MM.1S (cell line): ENCODE data around the gene SCAP.

Source experiments
- DNase-seq: peaks from one replicate; pipeline ENCODE4 v3.0.0-alpha.2; 2015
- H2AFZ ChIP-seq: fragments of 300-600 bp; sonication (generic); 2 replicates; pipeline ENCODE4 v1.6.0; 2016; ENCODE audit warnings: antibody characterized with exemption, low read length
- H3F3A ChIP-seq: fragments of 300-600 bp; sonication (generic); 2 replicates; pipeline ENCODE4 v1.6.1; 2016; ENCODE audit warnings: mild to moderate bottlenecking, antibody characterized with exemption, low read length, moderate library complexity, mixed read lengths; ENCODE audit not compliant: insufficient read depth
- H3K27ac ChIP-seq: fragments of 300-600 bp; sonication (generic); 2 replicates; pipeline ENCODE4 v1.5.1; 2016; ENCODE audit warnings: mild to moderate bottlenecking, low read length
- H3K27me3 ChIP-seq: fragments of 300-600 bp; sonication (generic); replicated peaks from 2 replicates; pipeline ENCODE4 v1.6.0; 2016; ENCODE audit warnings: low read length; ENCODE audit not compliant: insufficient read depth
- H3K36me3 ChIP-seq: fragments of 300-600 bp; sonication (generic); replicated peaks from 2 replicates; pipeline ENCODE4 v1.6.1; 2016; ENCODE audit warnings: mild to moderate bottlenecking, low read length, mixed read lengths; ENCODE audit not compliant: insufficient read depth
- H3K4me1 ChIP-seq: fragments of 300-600 bp; sonication (generic); 2 replicates; pipeline ENCODE4 v1.6.1; 2016; ENCODE audit warnings: low read length, mixed read lengths
- H3K4me2 ChIP-seq: fragments of 300-600 bp; sonication (generic); 2 replicates; pipeline ENCODE4 v1.6.0; 2016; ENCODE audit warnings: low read depth, low read length
- H3K4me3 ChIP-seq: fragments of 300-600 bp; sonication (generic); 2 replicates; pipeline ENCODE4 v1.5.1; 2016; ENCODE audit warnings: low read length, mixed read lengths
- H3K79me2 ChIP-seq: fragments of 300-600 bp; sonication (generic); 2 replicates; pipeline ENCODE4 v1.6.1; 2016; ENCODE audit warnings: mixed run types, low read length, mixed read lengths
- H3K9ac ChIP-seq: fragments of 300-600 bp; sonication (generic); 2 replicates; pipeline ENCODE4 v1.6.1; 2016; ENCODE audit warnings: low read length, mixed read lengths
- H3K9me2 ChIP-seq: fragments of 300-600 bp; sonication (generic); replicated peaks from 2 replicates; pipeline ENCODE4 v1.6.1; 2016; ENCODE audit warnings: mild to moderate bottlenecking, low read length, mixed read lengths; ENCODE audit not compliant: insufficient read depth
- H3K9me3 ChIP-seq: fragments of 300-600 bp; sonication (generic); replicated peaks from 2 replicates; pipeline ENCODE4 v1.6.1; 2016; ENCODE audit warnings: mild to moderate bottlenecking, low read length, mixed read lengths; ENCODE audit not compliant: insufficient read depth
- H4K20me1 ChIP-seq: fragments of 300-600 bp; sonication (generic); 2 replicates; pipeline ENCODE4 v1.6.1; 2016; ENCODE audit warnings: mild to moderate bottlenecking, low read length, moderate library complexity, mixed read lengths; ENCODE audit not compliant: insufficient read depth
- CTCF ChIP-seq: fragments of 300-600 bp; sonication (generic); IDR thresholded peaks from 2 replicates; pipeline ENCODE4 v1.5.1; 2016; ENCODE audit warnings: antibody characterized with exemption, low read length, mixed read lengths
- EZH2 ChIP-seq: fragments of 300-600 bp; sonication (generic); optimal IDR thresholded peaks from 2 replicates; pipeline ENCODE3; 2017; ENCODE audit warnings: low read depth, mild to moderate bottlenecking, antibody characterized with exemption, low read length, mixed read lengths
- EZH2phosphoT487 ChIP-seq: fragments of 300-600 bp; sonication (generic); IDR thresholded peaks from 2 replicates; pipeline ENCODE4 v1.6.1; 2018; ENCODE audit warnings: antibody characterized with exemption, low read length

Gene SCAP

GRCh38 chr3:47479826-47480160 is 4.1 kb upstream of the SCAP start:
- Histone ChIP-seq H3K27ac (no peak overlapping the region), H3K27me3 (no peaks in the 10 kb centered on the region), H3K9me2 (no peaks in the 10 kb centered on the region), H3K4me3 (no peak overlapping the region), H3K4me1 (peaks cover 3% of the 10 kb centered on the region; the same call in 1 of the 2 replicates), H3K36me3 (no peaks in the 10 kb centered on the region), H4K20me1 (no peaks in the 10 kb centered on the region), H3F3A (peaks cover 5% of the 10 kb centered on the region), H2AFZ (no peak overlapping the region), H3K79me2 (peaks cover 8% of the 10 kb centered on the region), H3K9ac (no peak overlapping the region), H3K9me3 (no peaks in the 10 kb centered on the region), H3K4me2 (no peak overlapping the region)
- DNase-seq: no peak
- no peak for TF ChIP-seq CTCF
- TF ChIP-seq EZH2phosphoT487: no peak
- TF ChIP-seq EZH2: no peak

- Histone ChIP-seq H4K20me1 (peaks cover 3% of the 10 kb centered on the region; the same call in 1 of the 2 replicates), H3F3A (peaks cover 6% of the 10 kb centered on the region), H3K27ac (no peak overlapping the region), H3K79me2 (peaks cover 26% of the 10 kb centered on the region), H3K9me2 (no peaks in the 10 kb centered on the region), H3K4me2 (no peak overlapping the region), H3K4me3 (no peak overlapping the region), H2AFZ (no peak overlapping the region), H3K9me3 (no peaks in the 10 kb centered on the region), H3K4me1 (peaks cover 3% of the 10 kb centered on the region; the same call in 1 of the 2 replicates), H3K27me3 (no peaks in the 10 kb centered on the region), H3K36me3 (no peaks in the 10 kb centered on the region), H3K9ac (no peak overlapping the region)
- DNase-seq: no peak
- TF ChIP-seq CTCF (no peak), EZH2phosphoT487 (no peak), EZH2 (no peak)
Observed at GRCh38 chr3:47478022-47478421, 2.3 kb upstream of the SCAP start.

GRCh38 chr3:47476644-47477199 is 981 bp upstream of the SCAP start:
- Histone ChIP-seq H3F3A (peaks cover 6% of the 10 kb centered on the region), H3K9me3 (no peaks in the 10 kb centered on the region), H2AFZ (peak overlapping the region; percentile 98), H3K4me3 (no peak overlapping the region), H3K36me3 (no peaks in the 10 kb centered on the region), H3K9ac (no peak overlapping the region), H3K79me2 (peaks cover 35% of the 10 kb centered on the region), H3K27me3 (no peaks in the 10 kb centered on the region), H3K9me2 (no peaks in the 10 kb centered on the region), H3K4me2 (peak overlapping the region; percentile 49; the same call in 1 of the 2 replicates), H3K4me1 (peaks cover 3% of the 10 kb centered on the region; the same call in 1 of the 2 replicates), H4K20me1 (peaks cover 3% of the 10 kb centered on the region; the same call in 1 of the 2 replicates), H3K27ac (no peak overlapping the region)
- no peak for TF ChIP-seq EZH2
- TF ChIP-seq EZH2phosphoT487: no peak
- no peak for TF ChIP-seq CTCF
- DNase-seq: no peak
